ENCODE results near the gene EIF2B4. TPM values are rescaled to one million over a fixed set of nuclear protein-coding genes. Genes with fewer than 3 reads are reported as not detected.

EIF2B4 gene
- total and polyA plus RNA-seq, 2 of the 13 experiments (the other 11 are each of a cell fraction or from before 2014, with no cell fraction given), result 91.5 to 96.4 TPM

DNA sequence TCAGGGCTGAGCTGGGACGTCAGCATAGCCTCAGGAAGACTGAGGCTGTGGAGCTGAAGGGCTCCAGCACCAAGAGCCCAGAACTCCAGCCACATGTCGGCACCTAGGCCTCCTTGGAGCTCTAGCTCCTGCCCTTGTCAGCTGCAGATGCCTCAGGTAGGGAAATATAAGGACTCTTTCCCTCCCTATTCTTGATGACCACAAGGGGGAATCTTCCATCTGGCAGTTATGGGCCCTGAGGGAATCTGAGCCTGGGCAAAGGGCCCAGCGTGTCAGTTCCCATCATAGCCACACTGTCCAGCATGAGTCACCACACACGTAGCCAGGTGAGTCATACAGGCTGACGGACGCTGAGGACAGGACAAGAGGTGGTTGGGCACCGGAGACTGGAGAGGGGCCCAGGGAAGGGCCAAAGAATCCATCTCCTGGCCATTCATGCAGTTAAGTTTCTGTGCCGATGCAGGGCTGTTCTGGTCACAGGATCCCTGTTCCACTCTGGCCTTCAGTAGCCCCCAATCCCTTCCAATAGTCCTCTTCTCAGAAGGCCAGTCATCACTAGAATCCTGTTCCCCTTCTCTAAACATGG lies 49.1 kb downstream of the EIF2B4 start (continued):
- TF ChIP-seq CCDC6 (CRISPR knock-in tag; IDR thresholded peaks at IDR 0.05), result 0 out of 2 replicates have a peak, but pooled peaks have one; percentile 33
- no peak for TF ChIP-seq ZNF468 (CRISPR knock-in tag; IDR thresholded peaks at IDR 0.05)
- no peak for TF ChIP-seq NPAS2 (CRISPR knock-in tag; IDR thresholded peaks at IDR 0.05; ENCODE audit: borderline replicate concordance)
- TF ChIP-seq ZNF333 (CRISPR knock-in tag; IDR thresholded peaks at IDR 0.05; ENCODE audit: borderline replicate concordance), result no peak
- TF ChIP-seq TARDBP (CRISPR knock-in tag; IDR thresholded peaks at IDR 0.05), result peak; percentile 75
- no peak; the same call in 1 of the 2 replicates for TF ChIP-seq ZNF709 (CRISPR knock-in tag; IDR thresholded peaks at IDR 0.05)
- TF ChIP-seq NR2F6 (IDR thresholded peaks at IDR 0.05), result peak; percentile 28; the same call in 1 of the 2 replicates
- peak; percentile 81 for TF ChIP-seq NR2F6 (CRISPR knock-in tag; IDR thresholded peaks at IDR 0.05)
- TF ChIP-seq, protein P1, sequence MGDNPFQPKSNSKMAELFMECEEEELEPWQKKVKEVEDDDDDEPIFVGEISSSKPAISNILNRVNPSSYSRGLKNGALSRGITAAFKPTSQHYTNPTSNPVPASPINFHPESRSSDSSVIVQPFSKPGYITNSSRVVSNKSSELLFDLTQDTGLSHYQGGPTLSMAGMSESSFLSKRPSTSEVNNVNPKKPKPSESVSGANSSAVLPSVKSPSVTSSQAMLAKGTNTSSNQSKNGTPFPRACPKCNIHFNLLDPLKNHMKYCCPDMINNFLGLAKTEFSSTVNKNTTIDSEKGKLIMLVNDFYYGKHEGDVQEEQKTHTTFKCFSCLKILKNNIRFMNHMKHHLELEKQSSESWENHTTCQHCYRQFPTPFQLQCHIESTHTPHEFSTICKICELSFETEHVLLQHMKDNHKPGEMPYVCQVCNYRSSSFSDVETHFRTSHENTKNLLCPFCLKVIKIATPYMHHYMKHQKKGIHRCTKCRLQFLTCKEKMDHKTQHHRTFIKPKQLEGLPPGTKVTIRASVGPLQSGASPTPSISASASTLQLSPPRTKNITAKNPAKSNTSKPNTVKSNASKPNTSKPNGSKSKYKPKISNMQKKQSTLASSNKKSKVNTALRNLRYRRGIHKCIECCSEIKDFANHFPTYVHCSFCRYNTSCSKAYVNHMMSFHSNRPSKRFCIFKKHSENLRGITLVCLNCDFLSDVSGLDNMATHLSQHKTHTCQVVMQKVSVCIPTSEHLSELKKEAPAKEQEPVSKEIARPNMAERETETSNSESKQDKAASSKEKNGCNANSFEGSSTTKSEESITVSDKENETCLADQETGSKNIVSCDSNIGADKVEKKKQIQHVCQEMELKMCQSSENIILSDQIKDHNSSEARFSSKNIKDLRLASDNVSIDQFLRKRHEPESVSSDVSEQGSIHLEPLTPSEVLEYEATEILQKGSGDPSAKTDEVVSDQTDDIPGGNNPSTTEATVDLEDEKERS (CRISPR knock-in tag; IDR thresholded peaks at IDR 0.05), result peak; percentile 75; the same call in 1 of the 2 replicates
- TF ChIP-seq, protein P2, sequence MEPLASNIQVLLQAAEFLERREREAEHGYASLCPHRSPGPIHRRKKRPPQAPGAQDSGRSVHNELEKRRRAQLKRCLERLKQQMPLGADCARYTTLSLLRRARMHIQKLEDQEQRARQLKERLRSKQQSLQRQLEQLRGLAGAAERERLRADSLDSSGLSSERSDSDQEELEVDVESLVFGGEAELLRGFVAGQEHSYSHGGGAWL (CRISPR knock-in tag; IDR thresholded peaks at IDR 0.05), result peak; percentile 51; the same call in 1 of the 2 replicates
- TF ChIP-seq, protein P3, sequence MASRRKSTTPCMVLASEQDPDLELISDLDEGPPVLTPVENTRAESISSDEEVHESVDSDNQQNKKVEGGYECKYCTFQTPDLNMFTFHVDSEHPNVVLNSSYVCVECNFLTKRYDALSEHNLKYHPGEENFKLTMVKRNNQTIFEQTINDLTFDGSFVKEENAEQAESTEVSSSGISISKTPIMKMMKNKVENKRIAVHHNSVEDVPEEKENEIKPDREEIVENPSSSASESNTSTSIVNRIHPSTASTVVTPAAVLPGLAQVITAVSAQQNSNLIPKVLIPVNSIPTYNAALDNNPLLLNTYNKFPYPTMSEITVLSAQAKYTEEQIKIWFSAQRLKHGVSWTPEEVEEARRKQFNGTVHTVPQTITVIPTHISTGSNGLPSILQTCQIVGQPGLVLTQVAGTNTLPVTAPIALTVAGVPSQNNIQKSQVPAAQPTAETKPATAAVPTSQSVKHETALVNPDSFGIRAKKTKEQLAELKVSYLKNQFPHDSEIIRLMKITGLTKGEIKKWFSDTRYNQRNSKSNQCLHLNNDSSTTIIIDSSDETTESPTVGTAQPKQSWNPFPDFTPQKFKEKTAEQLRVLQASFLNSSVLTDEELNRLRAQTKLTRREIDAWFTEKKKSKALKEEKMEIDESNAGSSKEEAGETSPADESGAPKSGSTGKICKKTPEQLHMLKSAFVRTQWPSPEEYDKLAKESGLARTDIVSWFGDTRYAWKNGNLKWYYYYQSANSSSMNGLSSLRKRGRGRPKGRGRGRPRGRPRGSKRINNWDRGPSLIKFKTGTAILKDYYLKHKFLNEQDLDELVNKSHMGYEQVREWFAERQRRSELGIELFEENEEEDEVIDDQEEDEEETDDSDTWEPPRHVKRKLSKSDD (CRISPR knock-in tag; IDR thresholded peaks at IDR 0.05; ENCODE audit: low read depth), result no peak
- TF ChIP-seq SMC3 (IDR thresholded peaks at IDR 0.05; ENCODE audit: low read length), result peak; percentile 95
- TF ChIP-seq FOXJ3 (CRISPR knock-in tag; IDR thresholded peaks at IDR 0.05; ENCODE audit: borderline replicate concordance), result 0 out of 2 replicates have a peak, but pooled peaks have one; percentile 28
- TF ChIP-seq HDAC1 (CRISPR knock-in tag; IDR thresholded peaks at IDR 0.05), result peak; percentile 80; the same call in 1 of the 2 replicates
- TF ChIP-seq CREB1 (IDR thresholded peaks at IDR 0.05), result peak; percentile 95
- TF ChIP-seq CREB1 (CRISPR knock-in tag; IDR thresholded peaks at IDR 0.05), result peak; percentile 91
- peak; percentile 79; the same call in 1 of the 2 replicates for TF ChIP-seq ZNF205 (CRISPR knock-in tag; IDR thresholded peaks at IDR 0.05)
- TF ChIP-seq, protein P4, sequence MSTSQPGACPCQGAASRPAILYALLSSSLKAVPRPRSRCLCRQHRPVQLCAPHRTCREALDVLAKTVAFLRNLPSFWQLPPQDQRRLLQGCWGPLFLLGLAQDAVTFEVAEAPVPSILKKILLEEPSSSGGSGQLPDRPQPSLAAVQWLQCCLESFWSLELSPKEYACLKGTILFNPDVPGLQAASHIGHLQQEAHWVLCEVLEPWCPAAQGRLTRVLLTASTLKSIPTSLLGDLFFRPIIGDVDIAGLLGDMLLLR (CRISPR knock-in tag; IDR thresholded peaks at IDR 0.05), result no peak
